Measurements from ENCODE around the gene APOA4. TPM values are rescaled to one million over a fixed set of nuclear protein-coding genes. Genes with fewer than 3 reads are reported as not detected.

Gene APOA4
- total RNA-seq, 1 donor from 2014 or later = not detected

GRCh38 chr11:116771935-116772334, 51.2 kb downstream of the APOA4 start:
- no peaks in the 10 kb centered on the region for H3K9me3 Mint-ChIP-seq (ENCODE audit: low read depth)
- no peaks in the 10 kb centered on the region for H3K27me3 Mint-ChIP-seq (ENCODE audit: low read depth)
- peaks cover 24% of the 10 kb centered on the region for H3K4me1 Mint-ChIP-seq (ENCODE audit: low read depth)
- H3K36me3 Mint-ChIP-seq (ENCODE audit: low read depth) = peaks cover 7% of the 10 kb centered on the region
- peak overlapping the region; percentile 92 for H3K4me3 Mint-ChIP-seq (ENCODE audit: unreplicated experiment)
- H3K27ac Mint-ChIP-seq (ENCODE audit: unreplicated experiment) = peak overlapping the region; percentile 95
- DNase-seq (ENCODE audit: low spot score) = no peak
- TF ChIP-seq CTCF (IDR thresholded peaks at IDR 0.05) = no peak

Other genes with a start within 250 kb of the APOA4 start
- gene BUD13, start 50.3 kb downstream of the APOA4 start, total RNA-seq = 9.6 to 13.1 TPM (median 10.7 TPM) in 3 replicates
- gene ZPR1, start 35.3 kb downstream of the APOA4 start, total RNA-seq = 28.5 to 40.0 TPM (median 38.8 TPM) in 3 replicates
- not detected in 3 replicates for gene APOA5, start 31.4 kb downstream of the APOA4 start, total RNA-seq
- gene APOC3, start 6.6 kb upstream of the APOA4 start, total RNA-seq = not detected in 3 replicates
- gene APOA1, start 14.3 kb upstream of the APOA4 start, total RNA-seq = not detected in 3 replicates